Measurements from ENCODE around the gene RAB37.

GRCh38 chr17:74748529-74749278, 11.6 kb downstream of the RAB37 start, which contains the start of gene NHERF1:
- TF ChIP-seq GATAD2A (IDR thresholded peaks at IDR 0.05) = no peak
- peak; percentile 22 to 78 (median 31); a peak in 4 of 6 replicates for TF ChIP-seq CTCF (IDR thresholded peaks at IDR 0.05 in 2 of 3, conservative IDR thresholded peaks at IDR 0.05 in 1 of 3; ENCODE audit: insufficient read depth in 2 of 3, low read depth in 1 of 3, low read length in 3 of 3)
- peak in 1 of 2 experiments; percentile 58; a peak in 2 of 4 replicates for TF ChIP-seq RCOR1 (IDR thresholded peaks at IDR 0.05; ENCODE audit: borderline replicate concordance in 1 of 2, low read depth in 2 of 2, low read length in 2 of 2)

Measured in K562 (cell line).